Fibroblast of pulmonary artery (primary cell): ENCODE results near the gene HBZ.

Experiments used
- DNase-seq: peaks from one replicate; pipeline ENCODE4 v3.0.0-alpha.2; 2010; ENCODE audit warnings: low read depth
- H3K4me3 ChIP-seq: replicated peaks from 2 replicates; pipeline ENCODE4 v1.5.1; 2011; ENCODE audit warnings: low read depth, mild to moderate bottlenecking, control low read depth, low read length, moderate library complexity
- CTCF ChIP-seq: IDR thresholded peaks from 2 replicates; pipeline ENCODE4 v1.5.1; 2011; ENCODE audit warnings: mild to moderate bottlenecking, control low read depth, low read length, inconsistent platforms; ENCODE audit errors: missing control alignments

HBZ gene

GRCh38 chr16:180101-180675, 27.7 kb downstream of the HBZ start, which contains the start of gene HBQ1:
Gene HBQ1 (plus strand): TSS chr16:180459. CDS start chr16:180487, 28 bp downstream.
- no peak for TF ChIP-seq CTCF
- DNase-seq, result peak; percentile 25
- H3K4me3 ChIP-seq, result peak within 1 kb of the TSS; percentile 28

- peak overlapping the region; percentile 28 for H3K4me3 ChIP-seq
- DNase-seq, result peak; percentile 67
- no peak for TF ChIP-seq CTCF
These were observed 28.5 kb downstream of the HBZ start for GRCh38 chr16:180681-181564.

- peak; percentile 73 for TF ChIP-seq CTCF
- no peak for DNase-seq
- no peak overlapping the region for H3K4me3 ChIP-seq
These were observed 29.1 kb downstream of the HBZ start for GRCh38 chr16:181565-182021.

GRCh38 chr16:183005-183404, 30.6 kb downstream of the HBZ start:
- no peak overlapping the region for H3K4me3 ChIP-seq
- TF ChIP-seq CTCF, result no peak
- DNase-seq, result no peak

GRCh38 chr16:185213-185612, 32.8 kb downstream of the HBZ start:
- no peak for DNase-seq
- no peak overlapping the region for H3K4me3 ChIP-seq
- no peak for TF ChIP-seq CTCF

GRCh38 chr16:185691-186090, 33.2 kb downstream of the HBZ start:
- no peak for TF ChIP-seq CTCF
- DNase-seq, result no peak
- H3K4me3 ChIP-seq, result no peak overlapping the region
